Body of pancreas (tissue), 4 donors: ENCODE measurements around the gene USP31.

Experiments used
- POLR2A ChIP-seq, 3 donors: fragments of 450-650 bp; IDR thresholded peaks; one replicate each; pipeline ENCODE4 v1.6.1; 2016; ENCODE audit warnings: antibody characterized with exemption in 3 of 3, mild to moderate bottlenecking in 2 of 3
- TF ChIP-seq, protein P1 (sequence below), 7 experiments: fragments of 450-650 bp in 4 of 7; fragments of 200-600 bp in 3 of 7; sonication (generic) in 3 of 7; IDR thresholded peaks; one replicate each; pipeline ENCODE4 v1.5.1; 2016 to 2019; ENCODE audit warnings: antibody characterized with exemption in 7 of 7

DNA sequence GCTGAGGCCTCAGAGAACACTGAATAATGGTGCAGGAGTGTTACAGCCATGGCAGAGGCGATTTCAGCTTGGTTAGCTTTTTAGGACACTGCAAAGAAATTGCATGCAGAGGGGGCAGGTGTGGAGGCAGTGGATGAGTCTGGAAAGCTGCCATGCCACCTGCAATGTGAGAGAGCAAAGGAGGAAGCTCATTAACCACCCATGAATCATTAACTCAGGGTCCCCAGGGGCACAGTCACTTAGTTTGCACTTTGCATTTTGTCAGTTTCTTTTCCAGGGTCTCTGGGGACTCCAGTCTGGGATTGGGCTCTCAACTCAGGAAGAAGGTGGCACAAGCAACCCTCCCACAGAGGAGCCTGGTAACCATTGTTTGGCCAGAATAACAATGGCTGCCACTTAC, 132.9 kb downstream of the USP31 start:
- no peak for TF ChIP-seq POLR2A (IDR thresholded peaks at IDR 0.05)
- TF ChIP-seq, protein P1, sequence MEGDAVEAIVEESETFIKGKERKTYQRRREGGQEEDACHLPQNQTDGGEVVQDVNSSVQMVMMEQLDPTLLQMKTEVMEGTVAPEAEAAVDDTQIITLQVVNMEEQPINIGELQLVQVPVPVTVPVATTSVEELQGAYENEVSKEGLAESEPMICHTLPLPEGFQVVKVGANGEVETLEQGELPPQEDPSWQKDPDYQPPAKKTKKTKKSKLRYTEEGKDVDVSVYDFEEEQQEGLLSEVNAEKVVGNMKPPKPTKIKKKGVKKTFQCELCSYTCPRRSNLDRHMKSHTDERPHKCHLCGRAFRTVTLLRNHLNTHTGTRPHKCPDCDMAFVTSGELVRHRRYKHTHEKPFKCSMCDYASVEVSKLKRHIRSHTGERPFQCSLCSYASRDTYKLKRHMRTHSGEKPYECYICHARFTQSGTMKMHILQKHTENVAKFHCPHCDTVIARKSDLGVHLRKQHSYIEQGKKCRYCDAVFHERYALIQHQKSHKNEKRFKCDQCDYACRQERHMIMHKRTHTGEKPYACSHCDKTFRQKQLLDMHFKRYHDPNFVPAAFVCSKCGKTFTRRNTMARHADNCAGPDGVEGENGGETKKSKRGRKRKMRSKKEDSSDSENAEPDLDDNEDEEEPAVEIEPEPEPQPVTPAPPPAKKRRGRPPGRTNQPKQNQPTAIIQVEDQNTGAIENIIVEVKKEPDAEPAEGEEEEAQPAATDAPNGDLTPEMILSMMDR (IDR thresholded peaks at IDR 0.05) = no peak
